SK-N-MC (cell line): ENCODE data around the gene TACR2.

Experiments used
- EZH2 ChIP-seq: fragments of 200-600 bp; sonication (generic); IDR thresholded peaks from one replicate; pipeline ENCODE4 v1.6.1; 2017; ENCODE audit warnings: antibody characterized with exemption
- POLR2AphosphoS5 ChIP-seq: IDR thresholded peaks from 2 replicates; pipeline ENCODE4 v1.6.1; 2012; ENCODE audit warnings: mild to moderate bottlenecking, low read depth, low read length, borderline replicate concordance

- TF ChIP-seq POLR2AphosphoS5, result no peak
- no peak for TF ChIP-seq EZH2
Measured at GRCh38 chr10:69367469-69367868, 49.2 kb downstream of the TACR2 start.
